ENCODE measurements around the gene UBE2E2. TPM values are rescaled to one million over a fixed set of nuclear protein-coding genes. Genes with fewer than 3 reads are reported as not detected.
A peak's percentile ranks its signal among the peaks of the same experiment; 100 is the strongest.
"Not testable (repeated sequence)": the region's sequence is repeated elsewhere in the genome, so short reads cannot be mapped to it uniquely, and the experiment has no call there.

UBE2E2 gene
- total RNA-seq, 1 donor from 2014 or later = 40.0 TPM

DNA sequence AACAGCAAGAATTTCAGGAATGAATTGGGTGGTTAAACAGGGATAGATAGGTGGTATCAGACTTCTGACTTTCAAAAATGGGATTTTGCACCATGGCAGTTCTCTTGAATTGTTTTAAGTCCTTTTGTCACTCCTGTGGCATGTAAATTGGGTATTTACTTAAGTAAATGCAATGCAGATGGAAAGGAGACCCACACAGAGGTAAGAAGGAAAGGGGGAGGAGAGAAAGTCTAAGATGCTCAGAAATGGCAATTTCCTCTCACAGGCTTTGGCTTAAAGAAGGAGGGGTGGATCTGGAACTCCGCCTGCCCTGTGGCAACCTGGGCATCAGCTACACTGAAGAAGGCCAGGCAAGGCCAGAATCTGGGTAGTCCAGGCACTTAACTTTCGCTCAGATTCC lies 405.5 kb downstream of the UBE2E2 start:
- intact Hi-C loops (cut with DNase I) = no loop called here
- no peak for DNase-seq (ENCODE audit: missing footprints)
- no peak for ATAC-seq

GRCh38 chr3:23611737-23612295 lies 408.7 kb downstream of the UBE2E2 start:
- ATAC-seq (peak; percentile 89), DNase-seq (ENCODE audit: missing footprints) (peak; percentile 92)
- intact Hi-C loops (cut with DNase I) = no loop called here

DNA sequence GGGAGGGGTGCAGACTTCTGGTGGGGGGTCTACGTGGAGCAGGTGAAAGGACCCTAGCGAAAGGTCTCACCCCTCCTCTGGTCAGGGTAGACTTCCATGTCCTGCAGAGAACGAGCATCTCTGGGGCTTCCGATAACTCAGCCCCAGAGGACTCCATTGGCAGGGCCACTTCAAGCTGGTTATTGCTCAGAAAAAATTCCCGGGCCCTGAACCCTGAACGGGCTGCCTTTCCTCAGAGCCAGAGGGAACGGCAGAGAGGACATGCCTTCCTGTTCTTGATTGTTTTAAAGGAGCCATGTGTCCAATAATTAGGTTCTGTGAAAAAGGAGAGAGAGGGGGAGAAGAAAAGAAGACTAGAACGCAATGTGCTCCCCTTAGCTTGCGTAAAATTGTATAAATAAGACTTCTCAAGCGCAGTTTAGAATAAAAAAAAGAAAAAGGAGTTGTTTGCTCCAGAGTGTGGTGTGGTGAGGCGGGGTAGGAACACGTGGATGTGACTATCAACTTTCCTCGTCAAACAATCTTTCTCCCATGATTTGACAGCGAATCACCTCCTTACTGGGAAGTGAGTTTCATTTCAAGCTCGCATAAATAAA lies 409.3 kb downstream of the UBE2E2 start:
- peak; percentile 89 for ATAC-seq
- no peak for DNase-seq (ENCODE audit: missing footprints)
- intact Hi-C loops (cut with DNase I) = no loop called here

DNA sequence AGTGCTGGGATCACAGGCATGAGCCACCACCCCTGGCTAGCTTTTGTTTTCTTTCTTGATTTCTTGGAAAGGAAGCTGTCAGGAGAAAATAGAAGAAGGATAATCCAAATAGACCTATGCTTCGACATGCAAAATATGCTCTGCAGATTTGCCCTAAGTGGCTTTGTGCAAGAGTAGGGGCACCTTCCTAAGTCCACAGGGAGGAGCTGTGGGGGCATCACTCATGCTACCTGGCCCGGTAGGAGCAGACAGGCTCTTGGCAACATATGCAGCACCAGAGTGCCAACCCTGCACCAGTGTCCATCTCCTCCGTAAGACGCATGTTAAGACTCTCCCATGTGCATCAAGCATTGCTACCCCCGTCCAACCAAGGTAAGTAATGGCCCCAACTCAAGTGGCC lies 411.9 kb downstream of the UBE2E2 start:
- DNase-seq (ENCODE audit: missing footprints) = no peak
- ATAC-seq = no peak
- intact Hi-C loops (cut with DNase I) = no loop called here

GRCh38 chr3:23618475-23618874 lies 415.3 kb downstream of the UBE2E2 start:
- ATAC-seq; DNase-seq (ENCODE audit: missing footprints); intact Hi-C loops (cut with DNase I): not testable (repeated sequence)

DNA sequence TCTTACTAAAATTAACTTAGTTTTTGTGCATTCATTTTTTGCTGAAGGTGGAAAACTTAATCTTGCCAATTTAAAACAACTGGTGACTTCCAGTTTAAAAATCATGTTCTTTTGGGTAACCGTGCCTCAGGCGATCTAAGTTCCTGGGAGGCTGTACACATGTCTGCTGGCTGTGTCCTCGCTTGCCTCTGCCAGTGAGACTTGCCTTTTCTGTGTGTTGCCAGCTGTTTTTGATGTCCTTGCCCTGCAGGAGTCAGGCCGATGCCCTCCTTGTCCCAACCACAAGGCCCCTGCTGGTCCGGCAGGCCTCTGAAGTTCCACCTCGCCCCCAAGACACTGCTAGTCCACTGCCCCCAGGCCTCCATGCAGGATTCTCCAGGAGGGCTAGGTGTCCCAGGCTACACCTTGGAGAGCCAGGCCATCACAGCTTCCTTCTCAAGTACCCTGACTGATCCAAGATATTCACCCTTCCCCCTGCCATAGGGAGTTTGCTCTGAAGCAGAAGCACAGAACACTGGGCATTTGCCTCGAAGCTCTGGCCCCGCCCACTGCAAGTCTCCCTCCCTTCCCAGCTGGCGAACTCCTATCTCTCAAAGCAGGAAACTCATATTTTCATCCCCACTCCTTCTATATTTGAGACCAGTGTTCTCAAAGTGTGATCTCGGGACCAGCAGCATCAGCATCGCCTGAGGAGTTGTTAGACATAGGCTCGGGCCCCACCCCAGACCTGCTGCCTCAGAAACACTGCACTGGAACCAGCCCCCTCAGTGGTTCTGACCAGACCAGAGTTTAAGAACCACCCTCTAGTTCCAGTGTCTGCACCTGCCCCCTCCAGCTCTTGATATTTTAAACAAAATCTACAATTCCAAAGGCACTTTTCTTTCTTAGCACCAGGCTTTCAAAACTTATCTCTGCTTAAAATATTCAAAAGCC lies 416.8 kb downstream of the UBE2E2 start:
- intact Hi-C loops (cut with DNase I) = no loop called here
- DNase-seq (ENCODE audit: missing footprints) (no peak), ATAC-seq (peak; percentile 39)

- intact Hi-C loops (cut with DNase I) = no loop called here
- no peak for ATAC-seq
- no peak for DNase-seq (ENCODE audit: missing footprints)
Observed at GRCh38 chr3:23620638-23621015, 417.5 kb downstream of the UBE2E2 start.

- intact Hi-C loops (cut with DNase I) = no loop called here
- no peak for DNase-seq (ENCODE audit: missing footprints)
- ATAC-seq = no peak
Observed at GRCh38 chr3:23623844-23624243, 420.7 kb downstream of the UBE2E2 start.

GRCh38 chr3:23624305-23624704 lies 421.2 kb downstream of the UBE2E2 start:
- intact Hi-C loops (cut with DNase I) = no loop called here
- DNase-seq (ENCODE audit: missing footprints) (no peak), ATAC-seq (no peak)

- ATAC-seq = no peak
- intact Hi-C loops (cut with DNase I) = no loop called here
- no peak for DNase-seq (ENCODE audit: missing footprints)
Observed at GRCh38 chr3:23626442-23626841, 423.3 kb downstream of the UBE2E2 start.

GRCh38 chr3:23629181-23629894 lies 426.2 kb downstream of the UBE2E2 start:
- no peak for DNase-seq (ENCODE audit: missing footprints)
- ATAC-seq = no peak
- intact Hi-C loops (cut with DNase I) = no loop called here

DNA sequence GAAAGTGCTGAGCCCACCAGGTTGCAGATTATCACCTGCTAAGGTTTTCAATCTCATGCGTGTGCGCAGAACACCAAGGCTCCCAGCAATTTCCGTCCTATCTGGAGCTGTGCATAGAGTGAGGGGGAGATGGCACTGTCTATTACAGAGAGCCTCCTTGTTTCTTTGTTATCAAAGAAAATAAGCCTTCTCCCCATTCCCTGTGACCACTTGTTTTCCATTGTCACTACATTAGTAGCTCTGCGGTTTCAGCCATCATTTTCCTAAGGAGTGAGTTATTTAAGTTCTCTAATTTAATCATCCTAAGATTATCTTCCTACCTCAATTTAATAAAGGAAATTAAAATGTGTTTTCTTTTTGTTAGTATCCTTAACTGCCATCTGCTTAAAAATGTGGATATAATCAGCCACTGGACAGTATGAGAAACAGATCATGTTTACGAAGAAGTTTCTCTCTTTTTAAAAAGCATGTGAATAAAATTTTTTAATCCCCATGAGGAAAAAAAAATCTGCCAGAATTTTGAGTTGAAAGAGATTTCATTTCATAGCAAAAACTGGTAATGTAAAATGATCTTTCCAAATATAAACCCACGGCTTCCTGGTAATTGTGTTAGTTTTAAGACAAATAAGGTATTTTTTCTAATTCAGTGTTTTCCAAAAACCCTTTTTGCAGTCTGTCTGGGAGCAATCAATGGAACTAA lies 430.3 kb downstream of the UBE2E2 start:
- no peak for DNase-seq (ENCODE audit: missing footprints)
- ATAC-seq = no peak
- intact Hi-C loops (cut with DNase I) = no loop called here

GRCh38 chr3:23637339-23637738 lies 434.2 kb downstream of the UBE2E2 start:
- no peak for ATAC-seq
- DNase-seq (ENCODE audit: missing footprints) = no peak
- intact Hi-C loops (cut with DNase I) = no loop called here

- DNase-seq (ENCODE audit: missing footprints) (no peak), ATAC-seq (no peak)
- intact Hi-C loops (cut with DNase I) = no loop called here
Observed at GRCh38 chr3:23640471-23641146, 437.5 kb downstream of the UBE2E2 start.

Measured in Right ventricle myocardium inferior (tissue), 1 donor.